ENCODE data around the gene GLIS1.
"Not testable (repeated sequence)": the region's sequence is repeated elsewhere in the genome, so short reads cannot be mapped to it uniquely, and the experiment has no call there.

Gene GLIS1

DNA sequence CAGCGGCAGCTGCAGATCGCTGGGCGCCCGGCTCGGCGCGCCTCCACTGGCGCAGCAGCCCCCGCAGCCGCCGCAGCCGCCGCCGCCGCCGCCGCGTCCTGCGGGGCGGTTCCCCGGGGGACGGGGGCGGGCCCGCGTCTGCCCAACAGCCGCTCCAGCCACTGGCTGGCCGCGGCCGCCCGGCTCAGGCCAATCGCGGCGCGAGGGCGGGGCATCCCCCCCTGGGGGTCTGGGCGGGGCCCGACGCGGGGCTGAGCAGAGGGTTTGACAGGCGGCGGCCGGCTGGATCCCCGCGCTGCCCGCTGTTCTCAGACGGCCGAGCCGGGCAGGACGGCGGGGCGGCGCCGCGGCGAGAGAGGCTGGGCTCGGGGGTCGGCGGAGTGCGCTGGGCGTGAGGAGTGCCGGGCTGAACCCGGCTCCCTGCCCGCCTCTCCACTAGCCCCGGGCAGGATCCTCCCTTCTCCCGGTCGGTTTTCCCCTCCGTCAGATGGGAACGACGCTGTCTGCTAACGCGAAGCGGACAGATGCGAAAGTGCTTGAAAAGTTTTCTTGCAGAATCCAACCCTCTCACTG is at the start of gene GLIS1:
GLIS1 (minus strand) TSS at position 56 of the 573 bp plus-strand sequence. CDS start 1,100 bp downstream, outside the sequence.
- no peak for DNase-seq

DNA sequence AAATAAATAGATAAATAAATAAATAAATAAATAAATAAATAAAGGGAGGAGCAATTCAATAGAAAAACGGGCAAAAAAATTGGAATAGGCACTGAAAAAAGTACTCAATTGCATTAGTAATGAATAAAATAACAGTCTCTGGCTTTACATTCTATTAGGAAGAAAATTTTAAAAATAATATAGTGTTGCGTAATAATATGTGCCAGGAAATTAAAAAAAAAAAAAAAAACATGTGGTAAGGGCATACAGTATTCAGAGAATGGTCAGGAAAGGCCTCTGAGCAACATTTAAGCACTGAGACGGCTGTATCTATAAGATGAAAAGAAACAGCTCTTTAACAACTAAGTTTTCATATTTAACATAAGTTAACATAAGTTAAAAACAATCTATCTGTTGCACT is 48.7 kb upstream of the GLIS1 start:
- DNase-seq: no peak

DNA sequence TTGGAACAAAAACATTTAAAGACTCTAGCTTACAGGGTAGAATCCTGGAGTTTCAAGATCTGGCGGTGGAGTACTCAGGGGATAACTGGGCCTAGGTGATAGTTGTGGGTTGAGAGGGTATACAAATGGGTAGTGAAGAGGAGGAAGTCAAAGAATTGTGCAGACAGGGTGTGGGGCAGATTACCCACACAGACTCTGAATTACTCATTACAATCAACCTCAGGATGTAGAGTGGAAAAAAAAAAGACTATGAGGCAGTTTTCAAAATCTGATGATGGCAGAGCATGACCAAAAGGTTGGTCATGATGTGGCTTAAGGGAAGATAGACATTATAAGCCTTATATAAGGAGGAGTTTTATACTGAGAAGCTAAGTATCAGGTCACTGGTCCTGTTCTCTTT is 44.1 kb upstream of the GLIS1 start:
- no peak for DNase-seq

DNA sequence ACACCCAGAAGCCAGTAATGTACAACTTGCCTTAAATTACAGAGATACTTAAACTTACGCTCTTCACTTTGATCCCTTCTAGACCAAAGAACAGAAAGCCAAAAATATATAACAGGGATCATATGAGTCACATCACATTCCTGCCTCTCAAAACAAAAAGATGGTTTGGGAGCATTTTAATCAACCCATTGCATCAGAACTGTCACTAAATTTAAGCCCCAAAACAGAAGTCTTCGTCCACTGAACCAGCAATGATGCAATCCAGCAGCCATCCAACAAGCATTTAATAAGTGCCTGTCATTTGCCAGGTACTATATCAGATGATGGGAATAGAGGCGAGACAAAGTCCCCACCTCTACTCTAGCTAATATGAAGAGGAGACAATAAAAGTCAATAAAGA is 42.7 kb upstream of the GLIS1 start:
- no peak for DNase-seq

DNA sequence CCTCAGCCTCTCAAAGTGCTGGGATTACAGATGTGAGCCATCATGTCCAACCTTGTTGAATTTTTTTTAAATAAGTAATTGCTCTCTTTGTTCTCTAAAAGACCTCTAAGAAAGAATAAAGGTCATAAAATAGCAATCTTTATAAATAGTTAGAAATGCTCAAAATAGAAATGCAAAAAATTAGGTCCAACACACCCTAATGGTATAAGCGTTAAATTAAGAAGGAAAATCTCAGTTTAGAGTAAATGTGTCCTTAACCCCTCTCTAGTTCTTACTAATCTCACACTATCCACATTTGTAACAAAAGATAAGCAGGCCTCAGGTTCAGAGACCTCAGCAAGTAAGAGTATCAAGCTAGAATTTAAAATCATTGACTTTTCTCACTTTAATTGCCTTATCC is 38.3 kb upstream of the GLIS1 start:
- no peak for DNase-seq

DNA sequence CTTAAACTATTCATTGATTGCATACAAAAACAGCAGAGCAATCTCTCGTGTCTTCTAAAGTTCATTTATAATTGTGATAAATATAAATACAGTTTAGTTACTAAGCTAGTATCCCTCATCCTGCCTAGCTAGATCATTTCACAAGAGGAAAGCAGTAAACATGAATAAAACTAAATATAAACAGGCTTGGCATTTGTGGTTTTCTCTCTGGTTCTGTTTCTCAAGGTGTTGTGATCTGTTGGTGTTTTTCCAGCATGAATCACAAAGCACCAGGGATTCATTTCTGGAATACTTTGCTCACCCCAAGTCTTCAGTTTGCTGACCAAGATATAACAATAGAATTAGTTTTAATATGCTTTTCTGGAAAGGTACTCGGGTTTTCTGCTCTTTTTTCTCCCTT is 32.7 kb upstream of the GLIS1 start:
- no peak for DNase-seq

DNA sequence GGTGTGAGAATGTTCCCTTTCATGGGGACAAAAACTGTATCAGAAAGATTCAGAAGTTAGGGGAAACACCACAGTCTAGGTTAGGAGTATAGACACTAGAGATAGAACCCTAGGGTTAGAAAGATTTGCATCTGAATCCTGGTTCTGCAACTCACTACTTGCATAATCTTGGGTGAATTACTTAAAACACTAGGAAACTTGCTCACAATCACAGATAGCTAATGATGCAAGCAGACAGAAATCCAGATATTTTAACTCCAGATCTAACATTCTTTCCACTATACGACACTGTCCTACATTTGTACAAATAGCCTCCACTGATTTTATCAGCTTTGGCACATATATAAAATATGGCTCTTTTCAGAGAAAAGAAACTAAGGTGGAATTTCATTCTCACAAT is 30.8 kb upstream of the GLIS1 start:
- no peak for DNase-seq

DNA sequence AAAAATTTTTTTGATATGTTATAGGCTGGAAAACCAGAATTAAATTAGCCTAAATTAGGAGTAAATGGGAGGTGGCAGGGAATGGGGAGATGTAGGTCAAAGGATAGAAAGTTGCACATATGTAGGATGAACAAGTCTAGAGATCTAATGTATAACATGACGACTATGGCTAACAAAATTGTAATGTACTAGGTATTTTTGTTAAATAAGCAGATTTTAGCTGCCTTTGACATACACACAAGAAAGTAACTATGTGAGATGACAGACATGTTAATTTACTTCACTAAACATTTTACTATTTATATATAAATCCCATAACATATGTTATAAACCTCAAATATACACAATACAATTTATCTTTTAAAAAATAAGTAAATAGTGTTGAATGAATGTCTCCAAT is 30.2 kb upstream of the GLIS1 start:
- no peak for DNase-seq

DNA sequence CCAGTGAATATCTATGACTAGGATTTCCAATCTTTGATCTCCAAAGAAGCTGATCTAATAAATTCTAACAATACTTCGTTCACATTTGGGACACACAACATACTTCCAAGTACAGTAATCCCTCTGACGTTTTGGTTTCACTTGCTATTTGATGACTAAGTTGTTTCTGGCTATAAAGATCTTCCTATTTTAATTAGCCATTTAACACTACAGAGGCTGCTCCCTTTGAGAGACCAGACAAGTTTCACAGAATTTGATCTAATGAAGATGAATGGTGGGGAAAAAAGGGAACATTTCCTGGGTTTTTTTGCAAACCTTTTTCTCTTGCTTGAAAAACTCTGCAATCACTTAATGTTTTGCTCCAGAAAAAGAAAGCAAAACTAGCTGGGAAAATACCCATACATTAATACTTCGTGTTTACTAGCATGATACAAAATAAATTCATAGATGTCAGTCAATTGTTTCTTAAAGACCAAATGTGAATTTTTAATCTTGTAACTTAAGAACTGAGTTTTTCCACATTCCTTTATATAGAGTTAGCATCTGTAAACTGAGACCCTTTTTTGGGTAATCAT is 28.0 kb upstream of the GLIS1 start:
- no peak for DNase-seq

DNA sequence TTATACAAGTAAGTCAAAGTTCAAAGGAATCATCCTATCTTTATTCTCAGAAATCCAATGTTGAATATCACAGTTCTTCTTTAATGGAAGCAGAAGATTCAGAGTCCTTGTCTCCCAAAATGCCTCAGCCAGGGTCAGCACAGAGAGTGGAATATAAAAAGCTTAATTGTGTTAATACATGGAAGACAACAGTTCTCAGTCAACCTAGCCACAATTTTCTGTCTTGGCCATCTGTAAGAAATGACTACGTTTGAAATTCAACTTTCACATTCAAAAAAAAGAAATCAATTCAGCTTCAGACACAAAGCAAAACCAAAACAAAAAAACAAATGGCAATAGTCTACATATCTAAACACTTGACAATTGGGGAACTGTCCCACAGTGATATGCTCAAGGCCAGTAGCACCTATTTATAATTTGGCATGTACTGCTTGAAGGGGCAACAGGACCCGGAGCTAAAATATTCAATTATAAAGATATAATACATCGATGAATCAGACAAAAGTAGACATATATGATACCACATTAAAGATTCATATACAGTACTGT is 27.3 kb upstream of the GLIS1 start:
- no peak for DNase-seq

DNA sequence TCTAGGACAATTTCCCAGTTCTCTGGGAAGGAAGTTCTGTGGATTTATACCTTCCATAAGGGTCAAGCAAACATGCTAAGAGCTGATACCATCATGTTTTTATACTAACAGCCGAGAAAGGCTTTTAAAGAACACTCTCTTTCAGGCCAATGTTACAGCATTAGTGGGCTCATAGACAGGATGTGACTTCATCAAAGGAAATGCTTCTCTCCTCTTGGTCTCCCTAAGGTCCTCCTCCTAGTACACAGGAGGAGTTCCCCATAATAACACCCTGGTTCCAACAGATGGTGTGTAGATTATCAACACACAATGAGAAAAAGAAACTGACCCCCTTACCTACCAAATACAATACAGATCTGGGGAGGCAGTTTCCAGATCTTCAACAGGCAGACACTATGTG is 26.7 kb upstream of the GLIS1 start:
- DNase-seq: no peak

DNA sequence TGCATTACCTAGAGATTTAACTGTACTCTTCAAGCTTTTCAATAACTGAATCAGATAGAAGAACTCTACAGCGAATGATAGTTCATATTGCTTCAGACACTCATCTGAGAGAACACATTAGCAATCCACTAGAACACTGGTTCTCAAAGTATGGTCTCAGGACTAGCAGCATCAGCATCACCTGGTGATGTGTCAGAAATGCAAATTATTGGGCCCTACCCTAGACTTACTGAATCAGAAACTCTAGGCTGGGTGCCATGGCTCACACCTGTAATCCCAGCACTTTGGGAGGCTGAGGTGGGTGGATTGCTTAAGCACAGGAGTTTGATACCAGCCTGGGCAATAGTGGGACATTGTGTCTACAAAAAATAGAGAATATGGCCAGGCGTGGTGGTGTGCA is 24.9 kb upstream of the GLIS1 start:
- DNase-seq: no peak

DNA sequence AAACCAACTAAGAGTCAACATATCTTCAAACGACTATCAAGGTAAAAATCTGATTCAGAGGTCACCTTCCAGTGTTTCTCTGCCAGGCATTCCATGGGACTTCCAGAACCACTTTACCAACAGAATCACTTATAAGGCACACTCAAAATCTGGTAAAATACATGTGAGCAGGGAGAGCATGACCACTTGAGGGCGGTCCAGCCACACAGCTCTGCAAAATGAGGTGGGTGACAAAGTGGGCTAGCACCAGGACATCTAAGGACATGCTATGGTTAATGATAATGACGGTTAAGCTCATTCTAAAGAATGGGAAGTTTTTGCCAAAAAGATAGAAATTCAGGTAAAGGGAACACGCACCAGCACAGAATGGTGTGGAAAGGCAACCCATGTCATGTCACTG is 24.5 kb upstream of the GLIS1 start:
- no peak for DNase-seq

DNA sequence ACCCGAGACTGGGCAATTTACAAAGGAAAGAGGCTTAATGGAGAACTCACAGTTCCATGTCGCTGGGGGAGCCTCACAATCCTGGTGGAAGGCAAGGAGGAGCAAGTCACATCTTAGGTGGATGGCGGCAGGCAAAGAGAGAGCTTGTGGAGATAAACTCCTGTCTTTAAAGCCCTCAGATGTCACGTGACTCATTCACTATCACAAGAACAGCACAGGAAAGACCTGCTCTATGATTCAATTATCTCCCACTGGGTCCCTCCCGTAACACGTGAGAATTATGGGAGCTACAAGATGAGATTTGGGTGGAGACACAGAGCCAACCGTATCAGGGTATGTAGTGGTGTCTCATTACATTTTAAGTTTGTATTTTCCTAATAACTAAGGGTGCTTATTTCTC is 21.5 kb upstream of the GLIS1 start:
- DNase-seq: not testable (repeated sequence)

DNA sequence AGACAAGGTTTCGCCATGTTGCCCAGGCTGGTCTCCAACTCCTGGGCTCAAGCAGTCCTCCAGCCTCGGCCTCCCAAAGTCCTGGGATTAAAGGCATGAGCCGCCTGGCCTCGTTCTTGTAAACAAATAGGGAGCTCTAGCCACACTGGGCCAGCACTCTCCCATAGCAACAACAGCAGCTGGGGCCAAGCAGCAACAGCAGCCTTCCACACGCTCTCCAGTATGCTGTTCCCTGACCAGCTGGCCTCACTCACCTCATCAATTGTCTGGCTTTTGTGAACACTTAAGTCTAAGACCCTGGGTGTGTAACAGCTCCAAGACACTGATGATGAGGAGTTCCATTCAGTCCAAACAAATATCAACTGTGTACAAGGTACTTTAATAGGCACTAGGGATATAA is 16.9 kb upstream of the GLIS1 start:
- no peak for DNase-seq

DNA sequence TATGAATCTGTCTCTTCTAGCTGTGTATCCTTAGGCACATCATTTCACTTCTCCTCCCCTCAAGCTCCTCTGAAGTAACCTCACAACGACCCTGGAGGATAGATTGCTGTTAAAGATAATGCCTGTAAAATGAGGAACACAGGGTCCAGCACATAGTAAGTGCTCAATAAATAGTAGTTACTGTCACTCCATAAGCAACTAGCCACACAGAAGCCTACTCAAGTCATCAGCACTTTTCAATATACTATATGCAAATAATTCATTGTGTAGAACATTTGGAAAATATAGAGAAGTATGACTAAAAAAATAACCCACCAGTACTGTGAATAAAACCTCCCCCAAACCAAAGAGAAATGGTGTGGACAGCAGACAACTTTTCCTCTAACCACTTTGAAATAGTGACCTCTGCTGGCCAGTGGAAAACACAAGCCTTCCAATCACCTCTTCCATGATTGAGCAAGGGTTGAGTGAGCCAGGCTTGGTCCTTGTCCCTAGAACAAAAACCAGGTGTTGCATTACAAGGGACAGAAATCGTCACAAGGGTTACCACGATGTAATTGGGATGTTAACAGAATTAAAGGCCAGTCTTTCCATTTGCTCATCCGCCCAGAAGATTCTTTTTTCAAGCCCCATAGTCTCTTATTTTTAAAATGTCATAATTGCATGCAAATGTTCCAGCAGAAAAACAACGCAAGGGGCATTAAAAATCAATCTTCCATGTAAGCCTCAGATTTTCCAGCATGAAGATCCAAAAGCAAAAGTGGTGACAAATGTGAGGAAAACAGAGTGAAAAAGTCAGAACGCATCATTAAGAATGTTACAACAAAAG is 15.7 kb upstream of the GLIS1 start:
- DNase-seq: no peak

DNA sequence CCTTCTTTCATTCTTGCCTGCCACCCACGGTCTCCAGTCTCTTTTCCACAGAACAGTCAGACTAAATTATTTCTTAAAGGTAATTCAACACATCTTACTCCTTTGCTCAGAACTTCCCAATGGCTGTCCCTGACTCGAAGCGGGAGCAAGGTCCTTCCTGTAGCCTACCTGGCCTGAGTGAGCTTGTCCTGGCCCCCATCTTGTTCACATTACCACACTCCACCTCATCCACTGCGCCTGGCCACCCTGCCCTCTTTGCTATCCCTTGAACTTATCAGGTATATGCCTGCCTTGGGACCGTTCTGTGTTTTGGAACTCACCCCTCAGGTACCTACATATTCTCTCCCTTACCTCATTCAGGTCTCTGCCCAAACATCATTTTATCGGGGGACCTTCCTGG is 13.3 kb upstream of the GLIS1 start:
- DNase-seq: no peak

DNA sequence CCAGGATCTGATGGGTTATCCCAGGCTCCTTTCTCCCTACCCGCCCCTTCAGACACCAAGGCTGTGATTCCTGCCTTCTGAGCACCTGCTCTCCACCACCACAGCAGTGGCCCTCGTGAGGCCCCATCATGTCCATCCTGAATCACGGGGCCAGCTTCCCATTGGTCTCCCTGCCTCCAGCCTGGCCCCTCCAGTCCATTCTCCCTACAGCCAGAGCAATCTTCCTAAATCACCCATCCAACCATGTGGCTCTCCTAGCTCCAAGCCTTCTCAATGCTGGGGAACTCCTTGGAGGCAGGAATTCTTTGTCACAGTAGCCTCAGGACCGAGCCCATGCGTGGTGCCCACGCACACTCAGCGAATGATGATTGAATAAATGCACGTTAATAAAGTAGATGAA is 8.9 kb upstream of the GLIS1 start:
- no peak for DNase-seq

DNA sequence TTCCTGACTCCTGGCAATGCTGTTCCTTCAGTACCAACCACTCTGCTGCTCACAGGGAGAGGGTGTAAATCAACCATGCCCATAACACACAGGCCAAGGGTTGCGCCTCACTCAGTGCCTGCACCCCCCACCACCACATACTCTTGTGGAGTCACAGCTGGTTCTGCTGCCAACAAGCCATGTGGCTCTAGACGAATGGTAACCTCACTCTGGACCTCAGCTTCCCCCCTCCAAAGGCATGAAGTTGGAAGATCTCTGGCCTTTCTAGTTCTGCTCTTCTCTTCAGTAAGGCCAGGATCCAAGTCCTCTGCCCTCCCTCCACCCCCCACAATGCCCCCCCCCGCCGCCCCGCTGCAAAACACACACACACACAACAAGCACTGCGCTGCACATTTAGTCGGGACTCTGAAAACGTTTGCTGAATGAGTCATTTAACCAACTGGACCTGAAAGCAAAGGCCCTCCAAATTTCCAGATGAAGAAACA is 1.7 kb upstream of the GLIS1 start:
- no peak for DNase-seq

DNA sequence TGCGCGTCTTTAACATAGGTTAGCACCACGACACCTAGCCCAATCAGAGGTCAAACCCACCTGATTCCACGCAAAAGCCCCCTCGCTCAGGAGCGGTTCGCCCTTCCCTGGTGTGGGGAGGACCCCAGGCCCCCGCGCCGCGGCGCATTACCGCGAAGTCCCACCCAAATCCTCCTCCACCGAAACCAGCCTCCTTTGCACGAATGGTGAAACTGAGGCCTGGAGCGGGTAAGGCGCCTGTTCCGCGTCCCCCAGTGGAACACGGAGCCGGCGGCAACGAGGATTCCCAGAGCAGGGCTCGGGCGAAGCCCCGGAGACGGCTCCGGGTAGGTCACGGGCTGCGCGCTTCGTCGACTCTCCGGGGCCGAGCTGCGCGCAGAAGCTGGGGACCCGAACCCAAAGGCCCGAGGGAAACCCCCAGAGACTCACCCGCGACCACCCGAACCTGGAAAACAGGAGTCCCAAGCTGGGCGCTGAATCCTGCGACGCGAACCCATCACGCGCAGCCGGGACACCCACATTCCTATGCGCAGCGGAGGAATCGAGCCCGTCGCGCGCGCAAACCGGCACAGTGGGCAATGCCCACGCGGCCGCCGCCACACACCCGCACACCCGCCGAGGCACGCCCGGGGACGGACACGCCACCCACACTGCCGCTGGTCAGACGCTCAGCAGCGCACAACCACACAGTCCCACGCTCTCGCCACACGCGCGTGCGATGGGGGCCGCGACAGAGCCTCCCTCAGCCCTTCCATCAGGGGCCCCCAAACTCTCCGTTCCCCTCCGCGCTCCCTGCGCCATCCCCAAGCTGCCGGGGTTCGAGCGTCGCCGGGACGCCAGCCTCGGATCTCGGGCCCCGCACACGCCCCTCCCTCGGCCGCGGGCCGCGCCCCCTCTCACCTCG is 507 bp downstream of the GLIS1 start:
- DNase-seq: no peak

DNA sequence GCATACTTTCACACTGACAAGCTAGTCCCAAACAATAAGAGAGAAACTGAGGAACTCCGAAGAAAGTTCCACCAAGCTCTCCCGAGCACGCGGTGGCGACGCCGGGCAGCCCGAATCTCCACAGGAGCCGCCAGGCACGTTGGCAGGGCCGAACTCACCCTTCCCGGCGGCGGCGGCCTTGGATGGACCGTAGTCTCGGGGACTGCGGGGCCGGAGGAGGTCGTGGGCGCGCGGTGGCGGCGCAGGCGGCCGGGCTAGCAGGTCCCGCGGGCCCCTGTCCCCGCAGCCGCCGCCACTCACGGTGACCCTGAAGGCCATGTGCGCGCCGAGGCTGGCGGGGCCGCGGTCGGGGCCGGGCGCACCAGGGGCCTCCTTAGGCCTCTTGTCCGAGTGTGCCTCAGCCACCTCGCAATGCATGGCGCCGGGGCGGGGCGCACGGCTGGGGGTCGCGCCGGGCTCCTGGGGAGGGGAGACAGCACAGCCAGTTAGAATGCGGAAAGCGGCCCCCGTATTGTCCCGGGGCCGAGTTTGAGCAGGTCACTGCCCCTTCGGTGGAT is 1.2 kb downstream of the GLIS1 start:
- no peak for DNase-seq

DNA sequence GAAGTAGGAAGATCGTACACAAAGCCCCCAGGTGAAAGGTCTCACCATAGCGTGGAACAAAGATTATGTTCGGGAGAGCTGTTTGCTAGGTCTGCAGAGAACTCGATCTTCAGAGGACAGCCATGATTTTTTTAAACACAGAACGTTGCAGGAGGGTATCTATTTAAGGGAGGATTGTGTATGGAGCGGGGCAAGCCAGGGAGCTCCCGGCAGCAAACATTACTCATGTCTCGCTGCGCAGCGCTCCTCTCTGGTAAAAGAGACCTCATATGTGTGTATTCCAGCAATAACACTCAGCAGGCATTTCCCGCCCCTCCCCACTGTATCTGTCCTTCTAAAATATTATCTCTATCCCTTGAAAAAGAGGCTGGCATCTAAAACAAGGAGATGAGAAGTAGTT is 2.7 kb downstream of the GLIS1 start:
- no peak for DNase-seq

DNA sequence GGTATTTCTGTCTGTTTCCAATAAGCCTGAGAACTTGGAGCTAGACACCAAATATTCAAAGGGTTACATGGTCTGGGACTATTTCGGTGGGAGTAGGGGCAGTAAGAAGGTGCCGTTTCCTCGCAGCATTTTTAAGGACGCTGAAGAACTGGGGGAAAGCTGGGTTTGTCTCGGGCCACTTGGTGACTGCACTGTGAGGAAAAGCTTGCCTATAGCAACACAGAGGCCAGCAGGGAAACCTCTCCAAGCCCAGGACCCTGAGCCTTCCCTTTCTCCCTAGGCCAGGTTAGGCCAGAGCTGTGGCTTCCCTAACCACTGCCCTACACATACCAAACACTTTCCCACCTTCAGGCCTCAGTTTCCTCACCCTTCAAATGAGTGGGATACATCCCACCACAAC is 3.3 kb downstream of the GLIS1 start:
- no peak for DNase-seq

Measured in activated CD4-positive, alpha-beta T cell treated with anti-CD3 and anti-CD28 coated beads for 1 hour (primary cell).